ENCODE results near the gene SMG5.

DNA sequence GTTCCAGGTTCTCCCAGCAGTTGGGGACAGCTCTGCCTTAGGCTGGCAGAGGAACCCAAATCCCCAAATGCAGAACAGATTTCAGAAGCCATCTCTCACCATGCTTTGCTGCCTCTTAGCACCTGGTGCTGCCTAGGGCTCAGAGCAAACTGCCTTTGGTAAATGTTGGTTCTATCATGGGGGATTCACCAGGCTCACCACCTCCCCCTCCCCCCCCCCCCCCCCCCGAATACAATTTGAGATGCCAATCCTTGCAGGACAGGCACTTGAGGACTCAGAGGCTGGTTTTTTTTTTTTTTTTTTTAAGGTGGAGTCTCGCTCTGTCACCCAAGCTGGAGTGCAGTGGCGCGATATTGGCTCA is 34.3 kb downstream of the SMG5 start:
- TF ChIP-seq, protein P1, sequence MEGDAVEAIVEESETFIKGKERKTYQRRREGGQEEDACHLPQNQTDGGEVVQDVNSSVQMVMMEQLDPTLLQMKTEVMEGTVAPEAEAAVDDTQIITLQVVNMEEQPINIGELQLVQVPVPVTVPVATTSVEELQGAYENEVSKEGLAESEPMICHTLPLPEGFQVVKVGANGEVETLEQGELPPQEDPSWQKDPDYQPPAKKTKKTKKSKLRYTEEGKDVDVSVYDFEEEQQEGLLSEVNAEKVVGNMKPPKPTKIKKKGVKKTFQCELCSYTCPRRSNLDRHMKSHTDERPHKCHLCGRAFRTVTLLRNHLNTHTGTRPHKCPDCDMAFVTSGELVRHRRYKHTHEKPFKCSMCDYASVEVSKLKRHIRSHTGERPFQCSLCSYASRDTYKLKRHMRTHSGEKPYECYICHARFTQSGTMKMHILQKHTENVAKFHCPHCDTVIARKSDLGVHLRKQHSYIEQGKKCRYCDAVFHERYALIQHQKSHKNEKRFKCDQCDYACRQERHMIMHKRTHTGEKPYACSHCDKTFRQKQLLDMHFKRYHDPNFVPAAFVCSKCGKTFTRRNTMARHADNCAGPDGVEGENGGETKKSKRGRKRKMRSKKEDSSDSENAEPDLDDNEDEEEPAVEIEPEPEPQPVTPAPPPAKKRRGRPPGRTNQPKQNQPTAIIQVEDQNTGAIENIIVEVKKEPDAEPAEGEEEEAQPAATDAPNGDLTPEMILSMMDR (IDR thresholded peaks at IDR 0.05; ENCODE audit: poor library complexity, severe bottlenecking) = no peak
- TF ChIP-seq TAF1 (IDR thresholded peaks at IDR 0.05; ENCODE audit: low read depth) = no peak
- no peak for TF ChIP-seq POLR2AphosphoS5 (IDR thresholded peaks at IDR 0.05)
- TF ChIP-seq MXI1 (conservative IDR thresholded peaks at IDR 0.05; ENCODE audit: poor library complexity, severe bottlenecking) = no peak
- no peak for TF ChIP-seq EZH2 (IDR thresholded peaks at IDR 0.05; ENCODE audit: borderline replicate concordance, insufficient read depth, low read length, poor library complexity, severe bottlenecking)
- no peak for TF ChIP-seq SMC3 (conservative IDR thresholded peaks at IDR 0.05; ENCODE audit: poor library complexity)

Measured in neural cell (in vitro differentiated cells).